Measurements from ENCODE around the gene CPA1.
A peak's percentile ranks its signal among the peaks of the same experiment; 100 is the strongest.

CPA1 gene

GRCh38 chr7:130430841-130431666 lies 50.8 kb downstream of the CPA1 start:
- no peak for DNase-seq

- no peak for DNase-seq
Observed at GRCh38 chr7:130432886-130433285, 52.6 kb downstream of the CPA1 start.

GRCh38 chr7:130433301-130433700 lies 53.0 kb downstream of the CPA1 start:
- peak; percentile 26 to 27 for DNase-seq

- DNase-seq, result no peak
Observed at GRCh38 chr7:130435311-130435854, 55.1 kb downstream of the CPA1 start.

GRCh38 chr7:130436253-130436652 lies 56.0 kb downstream of the CPA1 start:
- no peak for DNase-seq
